ENCODE measurements around the gene SDC4.

- TF ChIP-seq CTCF (IDR thresholded peaks at IDR 0.05) (no peak), POLR2AphosphoS5 (IDR thresholded peaks at IDR 0.05) (no peak), EP300 (IDR thresholded peaks at IDR 0.05) (no peak)
Observed at GRCh38 chr20:45307076-45307640, 41.1 kb downstream of the SDC4 start.

Measured in stomach (tissue), 4 donors.